Hematopoietic multipotent progenitor cell treated with erythropoietin and hydrocortisone succinate and interleukin-3 and kit ligand, for 6 days (in vitro differentiated cells): Measurements from ENCODE around the gene ATRNL1.

ENCODE experiments used
- DNase-seq: peaks from one replicate; pipeline ENCODE4 v3.0.0-alpha.2; 2015

Gene ATRNL1

GRCh38 chr10:115915429-115915828 lies 822.3 kb downstream of the ATRNL1 start:
- DNase-seq: no peak

DNA sequence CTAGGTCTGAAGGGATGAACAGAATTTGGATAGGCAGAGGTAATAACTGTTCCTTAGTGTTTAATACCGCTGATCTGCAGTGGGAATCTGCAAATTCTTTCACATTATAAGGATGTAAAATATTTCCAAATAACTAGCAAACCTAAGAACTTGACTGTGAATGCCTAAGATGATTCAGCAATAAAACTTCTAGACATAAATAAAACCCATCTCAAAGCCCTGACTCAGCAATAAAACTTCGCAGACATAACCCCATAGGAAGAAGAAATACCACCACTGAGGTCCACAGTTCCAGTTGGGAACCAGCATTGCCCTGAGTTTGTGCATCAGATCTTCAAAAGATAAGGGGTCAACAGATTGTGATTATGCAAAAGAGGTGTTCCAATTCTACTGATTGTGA lies 825.6 kb downstream of the ATRNL1 start:
- no peak for DNase-seq

DNA sequence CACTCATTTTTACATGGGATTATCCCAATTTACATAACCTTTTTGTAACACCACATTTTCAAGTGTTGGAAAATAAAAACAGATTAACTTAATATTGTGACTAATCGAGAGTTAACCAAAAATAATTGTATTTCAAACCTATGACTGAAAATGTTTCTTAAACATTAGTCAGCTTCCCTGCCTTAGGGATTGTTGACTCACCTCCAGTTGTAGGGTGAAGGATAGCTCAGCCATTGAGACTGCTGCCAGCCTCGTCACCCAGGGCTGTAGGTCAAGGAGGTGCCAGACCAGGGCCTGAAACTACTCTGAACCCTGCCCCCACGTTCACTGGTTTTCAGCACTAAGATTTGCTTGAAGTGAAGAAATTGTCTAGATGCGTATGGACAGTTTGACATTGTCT lies 828.6 kb downstream of the ATRNL1 start:
- no peak for DNase-seq

GRCh38 chr10:115931309-115931708 lies 838.1 kb downstream of the ATRNL1 start:
- no peak for DNase-seq

GRCh38 chr10:115932099-115932498 lies 838.9 kb downstream of the ATRNL1 start:
- no peak for DNase-seq

GRCh38 chr10:115933098-115933497 lies 839.9 kb downstream of the ATRNL1 start:
- DNase-seq: no peak

DNA sequence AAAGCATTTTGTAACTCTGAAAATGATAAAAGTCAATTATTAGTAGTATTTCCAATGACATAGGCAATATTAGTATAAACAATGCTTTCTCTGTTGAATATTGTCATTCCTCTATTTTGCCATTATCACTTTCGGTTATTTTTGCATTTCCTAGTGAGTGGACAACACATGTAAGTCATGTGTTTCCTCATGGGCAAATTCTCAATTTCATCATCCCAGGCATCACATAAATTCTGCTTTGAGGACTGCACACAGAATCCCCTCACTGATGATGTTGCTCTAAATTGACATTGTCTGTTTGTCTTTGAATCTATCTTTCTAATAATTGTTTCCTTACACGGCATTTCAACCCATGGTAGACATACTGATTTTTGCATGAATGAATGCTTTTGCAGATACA lies 842.6 kb downstream of the ATRNL1 start:
- no peak for DNase-seq

- no peak for DNase-seq
Measured at GRCh38 chr10:115936926-115937767, 844.0 kb downstream of the ATRNL1 start.

DNA sequence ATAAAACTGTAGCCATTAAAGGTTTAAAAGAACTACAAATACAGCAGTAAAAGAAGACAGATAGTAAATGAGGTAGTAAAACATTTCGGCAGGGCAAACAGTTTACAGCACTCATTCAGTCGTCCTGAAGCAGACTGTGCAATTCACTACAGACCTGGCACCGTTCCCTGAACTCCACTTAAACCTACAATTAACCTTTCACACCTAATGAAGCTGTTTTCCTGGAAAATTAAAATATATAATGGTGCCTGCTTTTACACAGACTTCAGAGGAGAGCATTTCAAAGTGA lies 844.5 kb downstream of the ATRNL1 start:
- DNase-seq: no peak

GRCh38 chr10:115939101-115939854 lies 846.1 kb downstream of the ATRNL1 start:
- DNase-seq: no peak

DNA sequence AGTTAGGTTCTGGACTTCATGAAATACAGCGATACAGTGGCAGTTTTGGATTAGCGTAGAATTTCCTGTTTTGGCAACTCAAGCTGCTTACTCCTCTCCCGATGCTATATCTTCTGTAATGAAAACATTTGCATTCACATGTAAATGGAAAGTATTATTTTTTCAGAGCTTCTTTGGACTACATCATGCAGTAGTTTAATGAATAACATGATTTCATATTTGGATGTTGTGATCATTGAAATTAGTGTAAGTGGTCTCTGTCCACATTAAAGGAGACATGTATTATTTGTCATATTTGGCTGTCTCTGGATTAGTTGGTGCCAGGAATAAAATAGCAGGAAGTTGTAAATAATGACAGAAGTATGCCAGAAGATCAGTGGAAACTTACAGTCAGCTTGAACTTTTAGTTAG lies 848.2 kb downstream of the ATRNL1 start:
- no peak for DNase-seq

DNA sequence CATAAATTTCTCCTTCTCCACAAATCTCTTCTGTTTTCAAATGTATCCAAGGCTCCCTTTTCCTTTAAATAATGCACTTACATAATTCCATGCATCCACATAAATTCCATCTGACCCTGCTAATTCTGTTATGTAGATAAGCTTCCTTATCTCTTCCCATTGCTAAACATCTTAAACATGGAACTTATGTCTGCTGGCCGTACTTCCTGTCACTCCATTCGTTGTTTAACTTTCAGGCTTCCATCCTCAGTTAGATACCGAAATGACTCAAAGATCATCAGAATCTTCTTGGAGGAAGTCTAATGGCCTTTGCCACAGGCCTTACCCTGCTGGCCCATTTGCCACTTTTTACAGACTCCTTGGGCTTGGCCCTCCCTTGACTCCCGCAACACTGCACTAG lies 848.9 kb downstream of the ATRNL1 start:
- DNase-seq: no peak

- no peak for DNase-seq
Measured at GRCh38 chr10:115944538-115944937, 851.4 kb downstream of the ATRNL1 start.

- DNase-seq: no peak
Measured at GRCh38 chr10:115945701-115946445, 852.7 kb downstream of the ATRNL1 start.

DNA sequence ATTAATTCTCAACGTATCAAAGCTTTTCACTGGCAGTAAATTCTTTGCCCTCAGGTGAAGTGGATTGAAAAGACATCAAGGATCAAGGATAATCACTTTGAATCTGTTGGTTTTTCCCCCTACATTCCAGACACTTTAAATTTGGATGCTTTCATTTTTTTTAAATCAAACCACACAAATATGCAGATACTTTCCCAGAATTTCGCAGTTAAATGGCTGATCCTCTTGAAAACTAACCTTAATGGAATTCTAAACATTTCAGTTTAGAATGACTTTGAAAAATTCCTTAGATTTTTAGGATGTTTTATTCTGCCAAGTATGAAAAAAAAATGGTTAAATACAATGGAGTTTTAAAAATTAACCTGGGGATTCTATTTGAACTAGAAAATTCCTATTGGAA lies 853.9 kb downstream of the ATRNL1 start:
- DNase-seq: no peak

DNA sequence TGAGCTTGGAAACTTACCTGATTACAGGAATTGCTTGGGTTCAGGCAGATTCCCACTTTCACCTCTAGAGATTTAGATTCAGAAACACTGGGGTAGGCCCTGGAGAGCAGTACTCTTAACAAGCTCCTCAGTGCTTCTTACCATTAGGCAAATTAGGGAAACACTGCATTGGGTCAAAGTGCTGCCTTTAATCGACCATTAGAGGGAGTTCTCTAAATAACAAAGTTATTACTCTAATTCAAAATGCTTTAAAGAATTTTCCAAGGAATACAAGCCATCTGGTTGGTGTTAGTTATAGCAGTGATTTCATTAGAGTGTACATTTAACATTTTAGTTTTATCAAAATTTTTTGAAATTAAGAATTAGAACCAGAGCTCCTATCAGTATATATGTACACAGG lies 855.3 kb downstream of the ATRNL1 start:
- peak; percentile 20 for DNase-seq

DNA sequence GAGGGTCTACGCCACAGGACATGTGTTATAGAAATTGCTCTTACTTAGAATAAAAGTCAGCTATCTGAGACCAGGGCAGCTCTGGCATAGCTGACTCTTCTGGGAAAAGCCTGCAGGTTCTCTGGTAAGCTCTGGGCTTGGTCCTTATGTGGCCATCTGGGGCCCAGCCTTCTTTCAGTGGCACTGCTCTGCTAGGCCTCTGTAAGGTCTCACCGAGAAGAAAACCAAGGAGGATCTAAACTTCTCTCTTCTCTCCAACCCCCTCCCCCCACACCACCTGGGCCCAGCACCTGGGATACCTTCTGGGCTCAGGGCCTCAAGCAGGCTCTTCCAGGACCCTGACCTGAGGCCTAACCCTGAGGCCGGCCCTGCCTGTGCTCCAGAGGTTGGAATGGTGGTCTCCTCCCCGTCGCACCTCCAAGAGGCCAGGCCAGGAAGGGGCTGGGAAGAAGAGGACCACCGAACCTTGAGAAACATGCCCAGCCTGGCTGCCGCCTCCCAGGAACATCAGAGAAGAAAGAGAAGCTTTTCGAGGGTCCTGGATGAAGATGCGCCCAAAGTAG lies 856.2 kb downstream of the ATRNL1 start:
- DNase-seq: no peak

GRCh38 chr10:115950320-115950719 lies 857.2 kb downstream of the ATRNL1 start:
- no peak for DNase-seq

- DNase-seq: no peak
Measured at GRCh38 chr10:115951242-115951641, 858.1 kb downstream of the ATRNL1 start.

DNA sequence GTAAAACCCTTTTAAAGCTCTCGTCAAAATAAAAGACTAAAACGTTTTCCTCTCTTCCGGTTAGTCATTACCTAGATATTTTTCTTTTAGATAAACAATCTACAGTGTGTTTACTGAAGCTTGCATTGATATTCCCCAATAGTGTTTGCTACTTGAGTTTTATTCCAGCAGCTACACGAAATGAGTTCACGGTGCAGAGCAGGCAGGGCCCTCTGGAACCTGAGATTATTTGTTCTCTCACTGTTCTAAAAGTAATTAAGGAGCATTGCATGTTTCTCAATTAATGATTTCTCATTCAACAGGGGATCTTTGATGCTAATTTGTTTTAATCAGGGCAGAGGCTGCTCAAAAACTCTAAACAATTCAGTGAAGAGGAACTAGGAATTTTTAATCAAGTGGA lies 860.1 kb downstream of the ATRNL1 start:
- DNase-seq: no peak

GRCh38 chr10:115953968-115954367 lies 860.8 kb downstream of the ATRNL1 start:
- no peak for DNase-seq

DNA sequence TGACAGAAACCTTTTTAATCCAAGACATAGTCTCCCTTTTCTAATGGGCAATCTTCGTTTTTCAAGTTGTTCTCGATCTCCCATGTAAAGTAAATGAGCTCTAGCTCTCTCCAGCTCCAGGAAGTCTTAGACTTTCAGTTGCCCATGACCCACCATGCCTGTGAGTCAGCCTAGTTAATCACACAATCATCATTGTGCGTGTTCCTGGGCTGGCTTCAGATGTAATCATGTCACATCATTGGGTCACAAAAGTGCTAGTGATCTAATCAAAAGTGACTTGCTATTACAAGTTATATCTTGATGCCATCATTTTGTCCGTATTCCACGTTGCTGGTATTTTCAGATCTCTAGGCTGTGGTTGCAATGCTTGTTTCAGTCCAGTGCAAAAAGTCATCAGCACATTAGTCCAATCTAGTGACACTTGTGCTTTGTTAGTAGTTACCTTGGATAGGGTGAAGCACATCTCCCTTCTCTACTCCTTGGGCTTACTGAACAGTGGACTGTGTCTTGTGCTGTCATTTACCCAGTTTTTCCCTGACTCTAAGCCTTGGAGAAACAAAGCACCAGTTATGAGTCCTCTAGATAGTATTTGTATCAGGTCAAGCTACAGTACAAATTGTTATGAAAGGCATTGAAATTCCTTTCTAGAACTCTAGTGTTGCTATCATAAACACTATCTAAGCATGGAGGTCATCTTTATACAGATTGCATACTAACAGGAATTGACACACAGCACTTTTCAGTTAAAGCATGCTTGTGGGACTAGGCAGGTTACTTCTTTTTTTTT lies 863.3 kb downstream of the ATRNL1 start:
- DNase-seq: no peak

DNA sequence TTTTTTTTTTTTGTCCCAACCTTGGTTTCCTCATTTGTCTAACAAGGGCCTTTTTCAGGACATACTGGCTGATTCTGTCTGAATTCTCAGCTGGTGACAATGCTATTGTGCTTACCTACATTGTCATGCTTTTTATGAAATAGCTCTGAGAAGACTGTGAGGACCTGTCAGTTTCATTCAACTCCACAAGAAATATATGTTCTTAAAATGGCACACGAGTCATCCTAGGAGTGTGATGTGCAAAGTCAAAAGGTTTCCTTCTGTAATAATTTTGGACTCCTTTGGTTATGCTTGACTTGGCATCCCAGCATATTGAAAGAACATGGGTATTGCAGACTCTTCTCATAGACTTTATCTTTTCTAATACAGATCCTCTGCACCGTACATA lies 863.8 kb downstream of the ATRNL1 start:
- DNase-seq: no peak
